SJSA1 (cell line): Measurements from ENCODE around the gene RNF212. TPM values are rescaled to one million over a fixed set of nuclear protein-coding genes. Genes with fewer than 3 reads are reported as not detected.
"Not testable (repeated sequence)": the region's sequence is repeated elsewhere in the genome, so short reads cannot be mapped to it uniquely, and the experiment has no call there.

Experiments used
- DNase-seq, 2 experiments: peaks; one replicate each; pipeline ENCODE4 v3.0.0-alpha.2; 2015 to 2020; ENCODE audit warnings: low spot score in 2 of 2, low read depth in 1 of 2
- H3K27ac ChIP-seq: fragments of 250-450 bp; sonication (Bioruptor Pico); 2 replicates; pipeline ENCODE4 v1.5.1; 2020; ENCODE audit warnings: mild to moderate bottlenecking, moderate library complexity
- H3K27me3 ChIP-seq: fragments of 250-450 bp; sonication (Bioruptor Pico); replicated peaks from 2 replicates; pipeline ENCODE4 v1.5.1; 2020; ENCODE audit warnings: mild to moderate bottlenecking, moderate library complexity
- H3K36me3 ChIP-seq: fragments of 250-450 bp; sonication (Bioruptor Pico); 2 replicates; pipeline ENCODE4 v1.5.1; 2020; ENCODE audit warnings: mild to moderate bottlenecking
- H3K4me1 ChIP-seq: fragments of 250-450 bp; sonication (Bioruptor Pico); replicated peaks from 2 replicates; pipeline ENCODE4 v1.6.1; 2021; ENCODE audit warnings: mild to moderate bottlenecking
- H3K4me3 ChIP-seq: fragments of 250-450 bp; sonication (Bioruptor Pico); 2 replicates; pipeline ENCODE4 v1.5.1; 2020; ENCODE audit warnings: mild to moderate bottlenecking
- H3K9me3 ChIP-seq: fragments of 250-450 bp; sonication (Bioruptor Pico); replicated peaks from 2 replicates; pipeline ENCODE4 v1.5.1; 2020; ENCODE audit warnings: mild to moderate bottlenecking
- total RNA-seq: library from RNA; depleted of rRNA; stranded (reverse); fragments of >200 nt; shearing (Covaris generic); gene quantifications from 2 replicates; pipeline ENCODE4 v1.2.3, GENCODE V29; 2014

Gene RNF212
- total RNA-seq, 1 experiment from 2014 or later: not detected

GRCh38 chr4:1049591-1049905 lies 63.8 kb downstream of the RNF212 start:
- Histone ChIP-seq H3K4me3 (no peak overlapping the region), H3K4me1 (peaks cover 18% of the 10 kb centered on the region), H3K36me3 (no peaks in the 10 kb centered on the region), H3K27me3 (0 out of 2 replicates have a peak, but pooled peaks cover 3% of the 10 kb centered on the region), H3K27ac (no peak overlapping the region), H3K9me3 (no peaks in the 10 kb centered on the region)
- DNase-seq: no peak

- no peaks in the 10 kb centered on the region for H3K36me3 ChIP-seq
- H3K4me1 ChIP-seq: peaks cover 24% of the 10 kb centered on the region
- no peak overlapping the region for H3K4me3 ChIP-seq
- H3K27me3 ChIP-seq: 0 out of 2 replicates have a peak, but pooled peaks cover 3% of the 10 kb centered on the region
- no peak for DNase-seq
- no peaks in the 10 kb centered on the region for H3K9me3 ChIP-seq
- no peak overlapping the region for H3K27ac ChIP-seq
These were observed 64.4 kb downstream of the RNF212 start for GRCh38 chr4:1048773-1049590.

- Histone ChIP-seq H3K36me3 (no peaks in the 10 kb centered on the region), H3K4me1 (peaks cover 32% of the 10 kb centered on the region), H3K9me3 (no peaks in the 10 kb centered on the region), H3K27ac (no peak overlapping the region), H3K27me3 (0 out of 2 replicates have a peak, but pooled peaks cover 3% of the 10 kb centered on the region), H3K4me3 (no peak overlapping the region)
- no peak for DNase-seq
These were observed 65.2 kb downstream of the RNF212 start for GRCh38 chr4:1047976-1048772.

GRCh38 chr4:1047106-1047975 lies 66.0 kb downstream of the RNF212 start:
- H3K27me3 ChIP-seq: no peaks in the 10 kb centered on the region
- peaks cover 34% of the 10 kb centered on the region for H3K4me1 ChIP-seq
- no peak overlapping the region for H3K27ac ChIP-seq
- peak in 1 of 2 experiments; percentile 15 for DNase-seq
- no peaks in the 10 kb centered on the region for H3K36me3 ChIP-seq
- H3K4me3 ChIP-seq: peak overlapping the region; percentile 8; the same call in 1 of the 2 replicates
- no peaks in the 10 kb centered on the region for H3K9me3 ChIP-seq

GRCh38 chr4:1046581-1047011 lies 66.8 kb downstream of the RNF212 start:
- H3K36me3 ChIP-seq, H3K4me3 ChIP-seq, H3K27me3 ChIP-seq, H3K27ac ChIP-seq, H3K9me3 ChIP-seq: not testable (repeated sequence)
- peaks cover 39% of the 10 kb centered on the region for H3K4me1 ChIP-seq
- DNase-seq: peak; percentile 41 to 70

- no peaks in the 10 kb centered on the region for H3K9me3 ChIP-seq
- no peak overlapping the region for H3K4me3 ChIP-seq
- peaks cover 48% of the 10 kb centered on the region for H3K4me1 ChIP-seq
- H3K27me3 ChIP-seq: no peaks in the 10 kb centered on the region
- no peak for DNase-seq
- H3K27ac ChIP-seq: no peak overlapping the region
- H3K36me3 ChIP-seq: no peaks in the 10 kb centered on the region
These were observed 67.7 kb downstream of the RNF212 start for GRCh38 chr4:1045595-1046201.

- DNase-seq: no peak
- Histone ChIP-seq H3K4me1 (peaks cover 48% of the 10 kb centered on the region), H3K27me3 (no peaks in the 10 kb centered on the region), H3K27ac (no peak overlapping the region), H3K36me3 (no peaks in the 10 kb centered on the region), H3K4me3 (no peak overlapping the region), H3K9me3 (no peaks in the 10 kb centered on the region)
These were observed 68.2 kb downstream of the RNF212 start for GRCh38 chr4:1045193-1045594.

GRCh38 chr4:1044469-1045192 lies 68.7 kb downstream of the RNF212 start:
- Histone ChIP-seq H3K4me3 (no peak overlapping the region), H3K9me3 (no peaks in the 10 kb centered on the region), H3K27me3 (no peaks in the 10 kb centered on the region), H3K36me3 (no peaks in the 10 kb centered on the region), H3K27ac (peak overlapping the region; percentile 95), H3K4me1 (peaks cover 48% of the 10 kb centered on the region)
- DNase-seq: no peak

GRCh38 chr4:1043651-1044468 lies 69.5 kb downstream of the RNF212 start:
- peak overlapping the region; percentile 95 for H3K27ac ChIP-seq
- H3K36me3 ChIP-seq: no peaks in the 10 kb centered on the region
- peaks cover 48% of the 10 kb centered on the region for H3K4me1 ChIP-seq
- H3K4me3 ChIP-seq: peak overlapping the region; percentile 11
- peak; percentile 90 to 97 for DNase-seq
- H3K27me3 ChIP-seq: no peaks in the 10 kb centered on the region
- H3K9me3 ChIP-seq: no peaks in the 10 kb centered on the region

GRCh38 chr4:1043162-1043561 lies 70.2 kb downstream of the RNF212 start:
- DNase-seq: no peak
- Histone ChIP-seq H3K4me3 (no peak overlapping the region), H3K36me3 (no peaks in the 10 kb centered on the region), H3K27ac (peak overlapping the region; percentile 95), H3K27me3 (no peaks in the 10 kb centered on the region), H3K9me3 (no peaks in the 10 kb centered on the region), H3K4me1 (peaks cover 48% of the 10 kb centered on the region)

- no peak for DNase-seq
- Histone ChIP-seq H3K27me3 (no peaks in the 10 kb centered on the region), H3K4me3 (no peak overlapping the region), H3K4me1 (peaks cover 44% of the 10 kb centered on the region), H3K27ac (no peak overlapping the region), H3K9me3 (no peaks in the 10 kb centered on the region), H3K36me3 (no peaks in the 10 kb centered on the region)
These were observed 70.9 kb downstream of the RNF212 start for GRCh38 chr4:1042352-1043055.

- Histone ChIP-seq H3K4me1 (peaks cover 38% of the 10 kb centered on the region), H3K9me3 (no peaks in the 10 kb centered on the region), H3K27me3 (no peaks in the 10 kb centered on the region), H3K27ac (no peak overlapping the region), H3K4me3 (no peak overlapping the region), H3K36me3 (no peaks in the 10 kb centered on the region)
- DNase-seq: no peak
These were observed 71.4 kb downstream of the RNF212 start for GRCh38 chr4:1041936-1042330.
